Activated B cell treated with CpG ODN at 0.5 μM for 24 hours (primary cell): ENCODE data around the gene OTOP2. TPM values are rescaled to one million over a fixed set of nuclear protein-coding genes. Genes with fewer than 3 reads are reported as not detected.

Experiments
- ATAC-seq: fragments of 200-7000 bp; cut with Tn5 transposase; one replicate; pipeline ENCODE4 v1.10.0; 2021; ENCODE audit warnings: low read depth, mild to moderate bottlenecking, moderate library complexity
- CTCF ChIA-PET: fragments of 350-600 bp; sonication (Branson Sonifier 250); formaldehyde crosslinking; loops from one replicate; lab custom pipeline; 2021; ENCODE audit warnings: antibody characterized with exemption; lab: Charles Lee
- POLR2A ChIA-PET: fragments of 350-600 bp; sonication (Branson Sonifier 250); formaldehyde crosslinking; loops from one replicate; lab custom pipeline; 2021; ENCODE audit warnings: antibody characterized with exemption; lab: Charles Lee
- DNase-seq: peaks from one replicate; pipeline ENCODE4 v3.0.0; 2022
- H3K27ac Mint-ChIP-seq: one replicate; pipeline ENCODE4 v1.8.0; 2020; ENCODE audit warnings: mixed read lengths
- H3K27me3 Mint-ChIP-seq: one replicate; pipeline ENCODE4 v1.8.0; 2021; ENCODE audit warnings: mixed read lengths
- H3K36me3 Mint-ChIP-seq: one replicate; pipeline ENCODE4 v1.8.0; 2021; ENCODE audit warnings: low read depth, mixed read lengths
- H3K4me1 Mint-ChIP-seq: one replicate; pipeline ENCODE4 v1.8.0; 2021; ENCODE audit warnings: mixed read lengths
- H3K4me3 Mint-ChIP-seq: one replicate; pipeline ENCODE4 v1.8.0; 2020; ENCODE audit warnings: mild to moderate bottlenecking, mixed read lengths
- H3K9me3 Mint-ChIP-seq: one replicate; pipeline ENCODE4 v1.8.0; 2020; ENCODE audit warnings: mixed read lengths
- CTCF ChIP-seq: fragments of 200-600 bp; IDR thresholded peaks from one replicate; pipeline ENCODE4 v1.8.0; 2022; ENCODE audit warnings: antibody characterized with exemption, mild to moderate bottlenecking
- intact Hi-C: fragments of 100-400 bp; cut with micrococcal nuclease; formaldehyde crosslinking; loops from one replicate; pipeline ENCODE4 v1.15.1; 2024
- total RNA-seq: library from RNA; stranded (reverse); gene quantifications from 2 replicates; pipeline ENCODE4 v1.2.3, GENCODE V29; 2022

OTOP2 gene
- total RNA-seq = not detected in 2 replicates

- Mint-ChIP-seq H3K27me3 (peaks cover 56% of the 10 kb centered on the region), H3K27ac (no peak within 1 kb of the TSS), H3K9me3 (no peaks in the 10 kb centered on the region), H3K4me3 (peak within 1 kb of the TSS; percentile 63), H3K36me3 (no peaks in the 10 kb centered on the region), H3K4me1 (peaks cover 21% of the 10 kb centered on the region)
- POLR2A ChIA-PET = interaction anchor here (1.2 kb wide), 1 partner anchor 22 kb away, joined by 3 read pairs; no protein-coding TSS in a partner anchor
- no peak for ATAC-seq
- CTCF ChIA-PET = interaction anchor here (1.1 to 1.7 kb wide), 3 partner anchors 33 to 36 kb away, joined by 4 to 6 read pairs (median 5); no protein-coding TSS in a partner anchor
- DNase-seq = no peak
- no peak for TF ChIP-seq CTCF
- intact Hi-C loops = loop anchor here (5.0 kb wide), 1 partner anchor 283 kb away; the partner anchor contains the start of gene NUP85
Observed at GRCh38 chr17:74924250-74924948, at the start of gene OTOP2. Gene OTOP2 (plus strand): TSS chr17:74924273. CDS start chr17:74924633, 360 bp downstream.

GRCh38 chr17:74874615-74875037, 49.4 kb upstream of the OTOP2 start:
- TF ChIP-seq CTCF = no peak
- ChIA-PET CTCF (no interaction called here), POLR2A (interaction anchor here (1.2 kb wide), 1 partner anchor 138 kb away, joined by 3 read pairs; the partner anchor contains the start of gene MRPL58)
- intact Hi-C loops = loop anchor here (5.0 kb wide), 1 partner anchor 662 kb away; the partner anchor contains the start of gene TTYH2
- ATAC-seq (no peak), DNase-seq (no peak)
- Mint-ChIP-seq H3K4me1 (peaks cover 22% of the 10 kb centered on the region), H3K27me3 (peaks cover under 1% of the 10 kb centered on the region), H3K4me3 (no peak overlapping the region), H3K27ac (no peak overlapping the region), H3K9me3 (no peaks in the 10 kb centered on the region), H3K36me3 (no peaks in the 10 kb centered on the region)

GRCh38 chr17:74875155-74875976, 48.7 kb upstream of the OTOP2 start:
- CTCF ChIA-PET = no interaction called here
- TF ChIP-seq CTCF = no peak
- peaks cover 4% of the 10 kb centered on the region for H3K27me3 Mint-ChIP-seq
- no peaks in the 10 kb centered on the region for H3K9me3 Mint-ChIP-seq
- H3K27ac Mint-ChIP-seq = no peak overlapping the region
- POLR2A ChIA-PET = no interaction called here
- no peaks in the 10 kb centered on the region for H3K36me3 Mint-ChIP-seq
- intact Hi-C loops = no loop called here
- DNase-seq (no peak), ATAC-seq (no peak)
- peaks cover 22% of the 10 kb centered on the region for H3K4me1 Mint-ChIP-seq
- H3K4me3 Mint-ChIP-seq = no peak overlapping the region

GRCh38 chr17:74875977-74876593, 48.0 kb upstream of the OTOP2 start:
- ATAC-seq = no peak

More at GRCh38 chr17:74875977-74876593, 48.0 kb upstream of the OTOP2 start:
- no peak for DNase-seq
- H3K4me1 Mint-ChIP-seq = peaks cover 22% of the 10 kb centered on the region
- CTCF ChIA-PET = no interaction called here
- H3K27ac Mint-ChIP-seq = no peak overlapping the region
- no peaks in the 10 kb centered on the region for H3K9me3 Mint-ChIP-seq
- TF ChIP-seq CTCF = no peak
- H3K27me3 Mint-ChIP-seq = peaks cover 4% of the 10 kb centered on the region
- H3K4me3 Mint-ChIP-seq = no peak overlapping the region
- intact Hi-C loops = no loop called here
- POLR2A ChIA-PET = interaction anchor here (0.7 kb wide), 1 partner anchor 194 kb away, joined by 6 read pairs; no protein-coding TSS in a partner anchor
- no peaks in the 10 kb centered on the region for H3K36me3 Mint-ChIP-seq
